Measurements from ENCODE around the gene FOLR3.

DNA sequence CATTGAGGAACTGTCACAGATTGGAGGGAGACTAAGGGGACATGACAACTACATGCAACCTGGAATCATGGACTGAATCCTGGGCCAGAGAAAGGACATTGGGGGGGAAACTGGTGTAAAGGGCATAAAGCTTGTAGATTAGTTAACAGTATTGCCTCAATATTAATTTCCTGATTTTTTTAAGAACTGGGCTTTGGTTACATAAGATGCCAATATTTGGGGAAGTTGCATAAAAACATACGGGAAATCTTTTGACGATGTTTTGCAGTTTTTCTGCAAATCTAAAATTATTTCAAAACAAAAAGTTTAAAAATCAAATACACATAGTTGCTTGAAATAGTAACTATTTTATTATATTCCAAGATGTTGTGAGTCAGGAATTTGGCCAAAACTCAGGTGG is 2.9 kb upstream of the FOLR3 start:
- TF ChIP-seq, protein P1, sequence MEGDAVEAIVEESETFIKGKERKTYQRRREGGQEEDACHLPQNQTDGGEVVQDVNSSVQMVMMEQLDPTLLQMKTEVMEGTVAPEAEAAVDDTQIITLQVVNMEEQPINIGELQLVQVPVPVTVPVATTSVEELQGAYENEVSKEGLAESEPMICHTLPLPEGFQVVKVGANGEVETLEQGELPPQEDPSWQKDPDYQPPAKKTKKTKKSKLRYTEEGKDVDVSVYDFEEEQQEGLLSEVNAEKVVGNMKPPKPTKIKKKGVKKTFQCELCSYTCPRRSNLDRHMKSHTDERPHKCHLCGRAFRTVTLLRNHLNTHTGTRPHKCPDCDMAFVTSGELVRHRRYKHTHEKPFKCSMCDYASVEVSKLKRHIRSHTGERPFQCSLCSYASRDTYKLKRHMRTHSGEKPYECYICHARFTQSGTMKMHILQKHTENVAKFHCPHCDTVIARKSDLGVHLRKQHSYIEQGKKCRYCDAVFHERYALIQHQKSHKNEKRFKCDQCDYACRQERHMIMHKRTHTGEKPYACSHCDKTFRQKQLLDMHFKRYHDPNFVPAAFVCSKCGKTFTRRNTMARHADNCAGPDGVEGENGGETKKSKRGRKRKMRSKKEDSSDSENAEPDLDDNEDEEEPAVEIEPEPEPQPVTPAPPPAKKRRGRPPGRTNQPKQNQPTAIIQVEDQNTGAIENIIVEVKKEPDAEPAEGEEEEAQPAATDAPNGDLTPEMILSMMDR (IDR thresholded peaks at IDR 0.05; ENCODE audit: low read length) = no peak
- no peak for TF ChIP-seq EZH2 (IDR thresholded peaks at IDR 0.05; ENCODE audit: borderline replicate concordance, low read length)

Data from OCI-LY1 (cell line).